Measurements from ENCODE around the gene PPOX. TPM values are rescaled to one million over a fixed set of nuclear protein-coding genes. Genes with fewer than 3 reads are reported as not detected.
A peak's percentile ranks its signal among the peaks of the same experiment; 100 is the strongest.

Gene PPOX
- polyA plus RNA-seq, 1 of the 3 experiments (the other 2 are of a cell fraction) = 30.7 TPM

DNA sequence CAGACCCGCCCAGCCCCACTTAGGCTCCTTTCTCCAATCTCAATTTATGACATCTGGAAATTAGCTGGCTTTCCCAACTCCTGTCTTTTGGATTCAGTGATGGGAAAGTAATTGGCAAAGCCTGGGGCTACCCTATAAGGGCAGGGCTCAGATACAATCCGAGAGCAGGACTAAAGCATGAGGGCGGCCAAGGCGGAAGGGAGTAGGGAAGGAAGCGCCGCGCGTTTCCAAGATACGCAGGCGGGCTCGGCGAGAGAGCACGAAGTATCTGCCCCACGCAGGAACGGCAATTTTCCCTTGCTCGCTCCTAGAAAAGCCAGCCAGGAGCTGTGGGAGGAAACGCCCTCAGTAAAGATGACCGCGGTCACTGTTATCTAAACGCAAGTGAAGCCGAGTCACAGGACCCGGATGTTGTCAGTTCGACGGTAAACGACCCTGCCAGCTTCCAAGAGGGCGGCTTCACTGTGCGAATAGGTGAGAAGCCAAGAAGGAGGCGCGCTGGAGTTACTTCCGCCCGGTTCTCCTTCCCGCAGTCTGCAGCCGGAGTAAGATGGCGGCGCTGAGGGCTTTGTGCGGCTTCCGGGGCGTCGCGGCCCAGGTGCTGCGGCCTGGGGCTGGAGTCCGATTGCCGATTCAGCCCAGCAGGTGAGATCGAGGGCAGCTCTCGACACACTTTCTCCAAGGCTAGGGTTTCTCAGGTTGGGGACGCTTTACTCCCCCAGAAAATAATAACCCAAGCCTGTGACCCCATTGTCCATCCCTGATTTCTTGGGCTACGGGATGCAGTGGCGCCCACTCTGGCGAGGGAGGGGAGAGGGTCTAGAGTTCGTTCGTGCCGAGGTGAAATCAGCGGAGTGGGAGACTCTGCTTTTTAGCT, 35.8 kb downstream of the PPOX start, which contains the start of gene NDUFS2:
Gene NDUFS2, plus strand, starts transcription at position 532 of the 877 bp plus-strand sequence. Its CDS starts 19 bp downstream, at position 551.
- peak within 1 kb of the TSS; percentile 82 for H3K9ac ChIP-seq
- peaks cover 26 to 30% of the 10 kb centered on the region in 2 experiments for H3K36me3 ChIP-seq (replicated peaks in 1 of 2; ENCODE audit: control insufficient read depth in 1 of 2, insufficient read depth in 2 of 2, low read length in 1 of 2)
- H3K4me3 ChIP-seq (ENCODE audit: low read depth in 2 of 2, low read length in 1 of 2) = peak within 1 kb of the TSS; percentile 78 to 83
- POLR2A ChIA-PET = interaction anchor here (0.6 to 2.1 kb wide), 14 partner anchors 9 to 187 kb away, joined by 3 to 19 read pairs (median 4); partner anchors contain the start of genes APOA2, FCER1G, NIT1 and PFDN2
- H3F3A ChIP-seq (replicated peaks; ENCODE audit: insufficient read depth) = peaks cover 13% of the 10 kb centered on the region
- H3K4me1 ChIP-seq (ENCODE audit: control insufficient read depth in 1 of 2, insufficient read depth in 2 of 2, low read depth in 1 of 2, low read length in 1 of 2) = peaks cover 27 to 56% of the 10 kb centered on the region in 2 experiments
- H3K9me3 ChIP-seq = no peaks in the 10 kb centered on the region
- 4% methylated on average over 43 of the region's 53 CpGs for WGBS (ENCODE audit: low lambda C conversion rate)
- DNase-seq = peak; percentile 85
- H3K79me2 ChIP-seq (ENCODE audit: insufficient read depth) = peaks cover 42% of the 10 kb centered on the region
- H4K20me1 ChIP-seq (ENCODE audit: insufficient read depth) = no peaks in the 10 kb centered on the region
- H2AFZ ChIP-seq (ENCODE audit: low read depth) = peak within 1 kb of the TSS; percentile 93
- peak within 1 kb of the TSS; percentile 86 for H3K4me2 ChIP-seq
- no peaks in the 10 kb centered on the region for H3K9me2 ChIP-seq
- H3K27me3 ChIP-seq (ENCODE audit: insufficient read depth) = no peaks in the 10 kb centered on the region
- H3K27ac ChIP-seq (ENCODE audit: low read depth in 2 of 2, low read length in 1 of 2) = peak within 1 kb of the TSS; percentile 74 to 99
- CTCF ChIA-PET = interaction anchor here (0.7 to 6.8 kb wide), 23 partner anchors 9 to 188 kb away, joined by 3 to 65 read pairs (median 5); partner anchors contain the start of genes APOA2, B4GALT3, PPOX and SDHC
- TF ChIP-seq RFX5 (IDR thresholded peaks at IDR 0.05; ENCODE audit: low read length) (no peak), EP300 (IDR thresholded peaks at IDR 0.05; ENCODE audit: borderline replicate concordance in 1 of 2, low read depth in 1 of 2, low read length in 1 of 2) (no peak), MEF2A (IDR thresholded peaks at IDR 0.05; ENCODE audit: borderline replicate concordance, low read depth) (no peak), SIN3A (IDR thresholded peaks at IDR 0.05; ENCODE audit: borderline replicate concordance, low read depth, low read length) (0 out of 2 replicates have a peak, but pooled peaks have one; percentile 25), YY1 (IDR thresholded peaks at IDR 0.05; ENCODE audit: low read depth) (peak; percentile 100), GABPA (IDR thresholded peaks at IDR 0.05; ENCODE audit: low read depth) (peak; percentile 92), TCF12 (IDR thresholded peaks at IDR 0.05) (no peak), USF1 (IDR thresholded peaks at IDR 0.05; ENCODE audit: borderline replicate concordance, low read depth) (no peak; the same call in 1 of the 2 replicates), ELF1 (IDR thresholded peaks at IDR 0.05) (peak; percentile 98), MXI1 (IDR thresholded peaks at IDR 0.05; ENCODE audit: low read depth, low read length) (peak; percentile 50; the same call in 1 of the 2 replicates), RXRA (IDR thresholded peaks at IDR 0.05; ENCODE audit: borderline replicate concordance, low read depth) (no peak), FOSL2 (IDR thresholded peaks at IDR 0.05; ENCODE audit: borderline replicate concordance, low read depth) (no peak), NFIC (IDR thresholded peaks at IDR 0.05; ENCODE audit: borderline replicate concordance) (no peak; the same call in 1 of the 2 replicates), JUND (IDR thresholded peaks at IDR 0.05) (no peak), TAF1 (IDR thresholded peaks at IDR 0.05; ENCODE audit: borderline replicate concordance, low read depth, low read length) (peak; percentile 99), FOXM1 (IDR thresholded peaks at IDR 0.05; ENCODE audit: low read depth) (no peak), EZH2phosphoT487 (IDR thresholded peaks at IDR 0.05; ENCODE audit: borderline replicate concordance, low read depth) (no peak), NRF1 (IDR thresholded peaks at IDR 0.05; ENCODE audit: low read depth, low read length) (no peak), ZBTB33 (IDR thresholded peaks at IDR 0.05; ENCODE audit: borderline replicate concordance, low read depth) (0 out of 2 replicates have a peak, but pooled peaks have one; percentile 34), GATA2 (CRISPR knock-in tag; IDR thresholded peaks at IDR 0.05) (peak; percentile 8; the same call in 1 of the 2 replicates), REST (IDR thresholded peaks at IDR 0.05; ENCODE audit: low read depth, low read length) (peak; percentile 69), CHD2 (IDR thresholded peaks at IDR 0.05; ENCODE audit: low read length, partially characterized antibody) (no peak), POLR2AphosphoS5 (IDR thresholded peaks at IDR 0.05; ENCODE audit: low read depth, low read length) (peak; percentile 94)
- TF ChIP-seq, protein P1, sequence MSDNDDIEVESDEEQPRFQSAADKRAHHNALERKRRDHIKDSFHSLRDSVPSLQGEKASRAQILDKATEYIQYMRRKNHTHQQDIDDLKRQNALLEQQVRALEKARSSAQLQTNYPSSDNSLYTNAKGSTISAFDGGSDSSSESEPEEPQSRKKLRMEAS (IDR thresholded peaks at IDR 0.05; ENCODE audit: low read depth) = peak; percentile 28; the same call in 1 of the 2 replicates
- TF ChIP-seq, protein P2, sequence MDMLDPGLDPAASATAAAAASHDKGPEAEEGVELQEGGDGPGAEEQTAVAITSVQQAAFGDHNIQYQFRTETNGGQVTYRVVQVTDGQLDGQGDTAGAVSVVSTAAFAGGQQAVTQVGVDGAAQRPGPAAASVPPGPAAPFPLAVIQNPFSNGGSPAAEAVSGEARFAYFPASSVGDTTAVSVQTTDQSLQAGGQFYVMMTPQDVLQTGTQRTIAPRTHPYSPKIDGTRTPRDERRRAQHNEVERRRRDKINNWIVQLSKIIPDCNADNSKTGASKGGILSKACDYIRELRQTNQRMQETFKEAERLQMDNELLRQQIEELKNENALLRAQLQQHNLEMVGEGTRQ (IDR thresholded peaks at IDR 0.05; ENCODE audit: borderline replicate concordance, low read depth, low read length) = no peak
